ENCODE data around the gene CD83.

DNA sequence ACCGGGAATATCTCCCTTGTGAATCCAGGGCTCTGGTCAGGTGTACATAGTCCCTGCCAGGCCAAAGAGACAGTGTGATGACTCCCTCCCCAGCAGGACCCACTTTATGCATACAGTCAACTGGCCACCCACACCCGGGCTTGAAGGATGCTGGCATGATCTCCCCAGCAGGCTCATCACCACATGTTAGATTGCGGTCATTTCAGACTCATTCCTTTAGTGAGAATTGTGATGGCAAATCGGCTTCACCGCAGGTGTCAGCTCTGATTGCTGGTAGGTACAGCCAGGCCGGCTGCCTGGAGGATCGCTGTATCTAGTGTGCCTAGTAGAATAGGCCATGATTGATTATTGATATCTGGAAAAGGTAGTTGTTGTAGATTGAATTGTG is 24.5 kb downstream of the CD83 start:
- TF ChIP-seq CTCF (IDR thresholded peaks at IDR 0.05; ENCODE audit: low read depth, low read length, missing input control) (no peak), RAD21 (IDR thresholded peaks at IDR 0.05) (no peak), EGR1 (IDR thresholded peaks at IDR 0.05; ENCODE audit: low read depth in 2 of 2) (no peak)

Data from liver (tissue), 3 donors.